Left lobe of liver (tissue), 2 donors: ENCODE measurements around the gene UGT1A6. TPM values are rescaled to one million over a fixed set of nuclear protein-coding genes. Genes with fewer than 3 reads are reported as not detected.
"Not testable (repeated sequence)": the region's sequence is repeated elsewhere in the genome, so short reads cannot be mapped to it uniquely, and the experiment has no call there.

Experiments used
- ATAC-seq: fragments of 200-7000 bp; cut with Tn5 transposase; one replicate; pipeline ENCODE4 v1.9.1; 2020; ENCODE audit warnings: mild to moderate bottlenecking, moderate library complexity
- DNase-seq: peaks from one replicate; pipeline ENCODE4 v3.0.0-alpha.2; 2020; ENCODE audit warnings: low spot score
- total RNA-seq: library from RNA; stranded (reverse); gene quantifications from one replicate; pipeline ENCODE4 v1.2.1, GENCODE V29; 2021
- donor health status: DM: no; HTN: no; CAD: no; lungs with moderate emphysema.
- donor health status: DM: no; HTN: yes; CAD: no.

The UGT1A6 gene
- total RNA-seq: 181 TPM

DNA sequence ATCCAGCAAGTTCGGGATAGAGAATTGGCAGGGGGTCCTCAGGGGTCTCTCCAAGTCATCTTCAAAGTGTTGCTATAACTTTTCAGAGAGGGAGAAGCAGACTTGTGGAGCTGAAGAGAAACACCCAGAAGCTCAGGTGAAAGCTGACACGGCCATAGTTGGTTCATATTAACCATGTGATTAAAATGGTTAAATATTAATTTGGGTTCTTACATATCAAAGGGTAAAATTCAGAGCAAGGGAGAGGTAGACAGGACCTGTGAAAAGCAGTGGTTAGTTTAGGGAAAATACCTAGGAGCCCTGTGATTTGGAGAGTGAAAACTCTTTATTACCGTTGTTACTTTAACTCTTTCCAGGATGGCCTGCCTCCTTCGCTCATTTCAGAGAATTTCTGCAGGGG, at the start of gene UGT1A6:
Gene UGT1A6 (plus strand): TSS at position 243 of the 400 bp plus-strand sequence. CDS start 115 bp downstream, at position 358.
- peak; percentile 69 for ATAC-seq
- no peak for DNase-seq

DNA sequence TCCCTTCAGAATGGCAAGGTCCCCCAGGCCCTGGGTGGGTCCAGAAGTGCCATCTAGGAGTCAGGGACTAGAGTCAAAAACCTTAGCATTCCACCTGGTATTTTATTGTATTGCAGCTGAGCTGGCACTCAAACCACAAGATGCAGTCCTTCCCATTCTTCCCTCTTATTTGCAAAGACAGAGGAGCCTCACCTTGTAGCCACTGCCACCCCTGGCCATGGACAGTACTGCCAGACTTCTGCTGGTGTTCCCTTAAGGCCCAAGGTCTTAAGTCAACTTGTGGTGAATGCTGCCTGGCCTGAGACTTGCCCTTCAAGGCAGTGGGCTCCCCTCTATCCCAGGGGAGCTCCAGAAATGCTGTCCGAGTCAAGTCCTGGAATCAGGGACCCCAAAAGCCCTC, 49.6 kb upstream of the UGT1A6 start:
- no peak for DNase-seq
- ATAC-seq: peak; percentile 78

DNA sequence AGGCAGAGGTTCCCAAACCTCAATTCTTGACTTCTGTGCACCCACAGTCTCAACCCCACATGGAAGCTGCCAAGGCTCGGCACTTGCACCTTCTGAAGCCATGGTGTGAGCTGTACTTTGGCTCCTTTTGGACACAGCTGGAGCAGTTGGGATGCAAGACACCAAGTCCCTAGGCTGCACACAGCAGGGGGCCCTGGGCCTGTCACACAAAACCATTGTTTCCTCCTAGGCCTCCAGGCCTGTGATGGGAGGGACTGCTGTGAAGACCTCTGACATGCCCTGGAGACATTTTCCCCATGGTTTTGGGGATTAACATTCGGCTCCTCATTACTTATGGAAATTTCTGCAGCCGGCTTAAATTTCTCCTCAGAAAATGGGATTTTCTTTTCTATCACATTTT, 46.7 kb upstream of the UGT1A6 start:
- not testable (repeated sequence) for DNase-seq, ATAC-seq

DNA sequence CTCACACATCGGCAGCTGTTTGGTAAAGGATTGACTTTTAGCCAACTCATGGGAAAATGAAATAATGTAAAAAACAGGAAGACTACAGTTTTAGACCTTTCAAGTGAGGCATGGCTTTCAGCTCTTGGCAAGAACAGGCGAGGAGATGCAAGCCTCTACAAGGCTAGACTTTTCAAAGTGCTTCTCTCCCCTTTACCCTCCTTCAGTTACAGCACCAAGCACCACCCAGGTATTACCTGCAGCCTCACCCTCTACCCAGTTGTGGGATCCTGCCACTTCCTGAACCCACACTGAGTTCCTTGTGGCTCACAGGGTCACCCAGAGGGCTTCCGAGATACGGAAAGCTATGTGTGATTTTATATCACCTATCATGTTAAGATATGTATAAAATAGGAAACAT, 41.7 kb upstream of the UGT1A6 start:
- ATAC-seq (no peak), DNase-seq (no peak)

DNA sequence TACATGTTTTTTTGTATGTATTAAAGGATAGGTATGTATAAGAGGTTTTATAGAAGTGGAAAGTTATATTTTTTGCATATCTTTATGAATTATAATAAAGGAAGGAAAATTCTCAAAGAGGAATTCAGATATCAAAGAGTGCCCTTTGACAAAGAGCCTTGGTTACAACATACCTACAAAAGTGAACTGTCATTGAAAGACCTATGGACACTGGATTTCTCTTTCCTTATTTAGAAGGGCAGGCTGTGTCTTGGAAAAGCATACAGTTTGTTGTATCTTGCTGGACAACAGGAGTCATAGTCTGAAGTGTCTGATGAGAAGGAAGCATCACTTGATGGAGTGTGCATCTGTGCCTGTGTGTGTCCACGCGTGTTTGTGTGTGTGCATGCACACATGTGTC, 41.3 kb upstream of the UGT1A6 start:
- ATAC-seq: no peak

DNA sequence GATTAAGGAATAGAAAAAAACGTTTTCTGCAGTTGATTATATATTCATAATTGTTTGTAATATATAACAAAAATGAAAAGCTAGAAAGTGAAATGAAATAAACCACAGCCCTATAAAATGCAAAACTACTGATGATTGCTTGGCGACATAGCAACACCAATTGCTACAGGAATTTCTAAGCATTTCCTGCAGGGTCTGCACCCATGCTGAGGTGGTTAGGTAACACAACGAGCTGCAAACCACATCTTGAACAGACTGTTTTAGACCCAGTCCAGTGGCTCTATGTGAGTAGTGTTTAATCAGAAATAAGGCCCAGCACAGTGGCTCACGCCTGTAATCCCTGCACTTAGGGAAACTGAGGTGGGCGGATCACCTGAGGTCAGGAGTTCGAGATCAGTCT, 38.2 kb upstream of the UGT1A6 start:
- ATAC-seq: no peak
- DNase-seq: no peak

More for the DNA sequence above, 41.3 kb upstream of the UGT1A6 start:
- DNase-seq: no peak

DNA sequence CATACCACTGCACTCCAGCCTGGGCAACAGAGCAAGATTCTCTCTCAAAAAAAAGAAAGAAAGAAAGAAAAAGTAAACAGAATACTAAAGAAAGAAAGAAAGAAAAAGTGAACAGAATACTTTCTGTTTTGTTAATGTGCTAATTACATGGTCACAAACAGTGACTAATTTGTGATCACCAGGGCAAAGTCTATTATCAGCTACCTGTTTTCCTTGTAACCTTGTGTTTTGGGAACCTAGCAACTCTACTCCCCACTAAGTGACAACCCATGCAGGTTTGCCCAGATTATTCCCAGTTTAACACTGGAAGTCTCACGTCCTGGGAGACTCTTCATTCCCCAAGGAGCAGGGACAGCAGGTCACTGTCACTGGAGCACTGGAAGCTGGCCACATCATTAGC, 37.6 kb upstream of the UGT1A6 start:
- DNase-seq (no peak), ATAC-seq (no peak)

DNA sequence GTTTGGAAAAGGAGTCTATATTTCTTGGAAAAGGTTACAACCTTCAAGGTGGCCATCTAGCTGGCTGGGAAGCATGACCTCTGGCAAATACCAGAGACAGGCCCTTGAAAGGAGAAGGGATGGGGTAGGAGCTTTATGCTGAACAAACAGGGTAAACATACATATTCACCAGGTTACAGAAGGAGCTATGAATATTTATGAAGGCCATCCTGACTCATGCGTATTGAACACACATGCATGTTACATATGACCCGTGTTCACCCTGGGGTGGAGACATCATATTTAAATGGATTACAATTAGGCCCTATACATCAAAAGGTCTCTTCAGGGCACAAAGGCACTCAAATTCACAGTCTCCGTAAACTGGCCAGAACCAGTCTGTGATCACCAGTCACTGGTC, 36.7 kb upstream of the UGT1A6 start:
- not testable (repeated sequence) for ATAC-seq, DNase-seq

DNA sequence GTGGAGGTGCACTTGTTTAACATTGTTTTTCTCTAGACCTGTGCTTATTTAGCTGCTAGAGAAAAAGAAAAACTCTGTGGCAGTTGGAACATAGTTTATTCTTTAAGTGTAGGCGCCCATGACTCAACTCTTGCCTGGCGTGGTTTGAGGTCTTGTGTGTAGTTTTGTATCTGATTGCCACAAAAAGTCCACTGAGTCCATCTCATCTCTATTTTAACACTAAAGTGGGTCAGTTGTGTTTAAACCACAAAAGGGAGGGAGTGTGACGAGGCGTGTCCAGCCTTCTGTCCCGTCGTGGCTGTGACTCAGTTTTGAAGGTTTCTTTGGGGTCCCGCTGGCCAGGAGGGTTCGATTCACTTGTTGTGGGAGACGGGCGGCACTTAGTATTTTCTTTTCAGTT, 36.2 kb upstream of the UGT1A6 start:
- DNase-seq (no peak), ATAC-seq (no peak)

DNA sequence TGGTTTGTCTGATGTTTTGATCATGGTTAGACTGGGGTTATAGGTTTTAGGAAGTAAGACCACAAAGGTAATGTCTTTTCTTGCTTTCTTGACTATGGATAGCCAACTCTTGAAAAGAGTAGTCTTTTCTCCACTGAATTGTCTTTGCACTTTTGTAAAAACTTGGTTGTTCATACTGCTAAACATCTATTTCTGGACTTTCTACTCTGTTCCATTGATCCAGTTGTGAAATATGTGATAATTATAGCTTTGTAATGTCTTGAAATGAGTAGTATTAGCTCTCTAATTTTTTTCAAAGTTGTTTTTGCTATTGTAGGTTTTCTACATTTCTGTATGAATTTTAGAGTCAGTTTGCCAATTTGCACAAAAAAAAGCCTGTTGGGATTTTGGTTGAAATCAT, 34.1 kb upstream of the UGT1A6 start:
- ATAC-seq (peak; percentile 79), DNase-seq (no peak)

DNA sequence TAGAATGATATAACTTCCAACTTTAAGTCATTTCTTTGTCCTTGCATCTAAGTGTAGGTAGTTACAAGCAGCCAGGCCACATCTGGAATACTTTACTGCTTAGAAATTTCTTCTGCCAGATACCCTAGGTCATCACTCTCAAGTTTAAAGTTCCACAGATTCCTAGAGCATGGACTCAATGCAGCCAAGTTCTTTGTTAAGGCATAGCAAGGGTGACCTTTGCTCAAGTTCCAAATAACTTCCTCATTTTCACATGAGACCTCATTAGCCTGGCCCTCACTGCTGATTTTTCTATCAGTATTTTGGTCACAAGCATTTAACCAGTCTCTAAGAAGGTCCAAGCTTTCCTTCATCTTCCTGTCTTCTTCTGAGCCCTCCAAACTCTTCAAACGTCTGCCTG, 28.8 kb upstream of the UGT1A6 start:
- ATAC-seq: no peak
- no peak for DNase-seq

DNA sequence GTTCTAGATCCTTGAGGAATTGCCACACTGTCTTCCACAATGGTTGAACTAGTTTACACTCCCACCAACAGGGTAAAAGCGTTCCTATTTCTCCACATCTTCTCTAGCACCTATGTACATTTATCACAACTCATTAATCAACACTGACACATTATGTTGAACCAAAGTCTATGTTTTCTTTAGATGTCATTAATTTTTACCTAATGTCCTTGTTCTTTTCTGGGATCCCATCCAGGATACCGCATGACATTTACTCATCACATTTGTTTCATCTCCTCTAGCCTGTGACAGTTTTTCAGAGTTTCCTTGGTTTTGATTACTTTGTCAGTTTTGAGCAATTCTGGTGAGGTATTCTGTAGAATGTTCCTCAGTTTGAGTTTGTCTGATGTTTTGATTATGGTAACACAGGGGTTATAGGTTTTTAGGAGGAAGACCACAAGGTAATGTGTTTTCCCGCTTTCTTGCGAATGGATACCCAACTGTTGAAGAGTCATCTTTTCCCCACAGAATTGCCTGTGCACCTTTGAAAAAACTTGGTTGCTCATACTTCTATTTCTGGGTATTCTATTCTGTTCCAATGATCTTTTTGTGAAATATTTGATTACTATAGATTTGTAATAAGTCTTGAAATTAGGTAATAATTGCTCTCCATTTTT, 24.0 kb upstream of the UGT1A6 start:
- ATAC-seq (peak; percentile 39), DNase-seq (no peak)

DNA sequence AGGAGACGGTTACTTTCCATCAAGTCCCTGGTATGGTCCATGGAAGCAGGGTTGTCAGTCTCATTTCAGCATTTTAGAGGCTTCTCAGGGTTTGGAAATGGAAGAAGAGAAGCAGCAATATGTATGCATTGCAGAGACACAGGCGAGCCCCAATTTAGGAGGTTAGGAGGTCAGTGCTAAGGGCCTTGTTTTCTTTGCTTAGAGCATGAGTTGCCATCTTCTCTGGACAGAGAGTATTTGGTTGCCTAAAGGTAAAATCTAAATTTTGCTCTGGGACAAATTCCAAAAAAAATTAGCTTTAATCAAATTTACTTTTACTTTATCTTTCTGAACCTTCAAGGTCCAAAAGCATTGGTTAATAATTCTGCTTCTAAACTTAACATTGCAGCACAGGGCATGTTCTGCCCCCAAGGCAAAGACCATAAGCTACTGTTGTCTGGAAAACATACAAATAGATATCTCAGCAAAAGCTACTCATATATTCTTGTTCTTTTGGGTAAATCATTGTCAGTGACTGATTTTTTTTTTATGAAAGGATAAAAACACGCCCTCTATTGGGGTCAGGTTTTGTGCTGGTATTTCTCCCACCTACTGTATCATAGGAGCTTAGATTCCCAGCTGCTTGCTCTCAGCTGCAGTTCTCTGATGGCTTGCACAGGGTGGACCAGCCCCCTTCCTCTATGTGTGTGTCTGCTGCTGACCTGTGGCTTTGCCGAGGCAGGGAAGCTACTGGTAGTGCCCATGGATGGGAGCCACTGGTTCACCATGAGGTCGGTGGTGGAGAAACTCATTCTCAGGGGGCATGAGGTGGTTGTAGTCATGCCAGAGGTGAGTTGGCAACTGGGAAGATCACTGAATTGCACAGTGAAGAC, 21.2 kb upstream of the UGT1A6 start, which contains the start of gene UGT1A9:
Gene UGT1A9 (plus strand): TSS at position 609 of the 872 bp plus-strand sequence. CDS start 37 bp downstream, at position 646.
- DNase-seq (peak; percentile 78), ATAC-seq (peak; percentile 79)

DNA sequence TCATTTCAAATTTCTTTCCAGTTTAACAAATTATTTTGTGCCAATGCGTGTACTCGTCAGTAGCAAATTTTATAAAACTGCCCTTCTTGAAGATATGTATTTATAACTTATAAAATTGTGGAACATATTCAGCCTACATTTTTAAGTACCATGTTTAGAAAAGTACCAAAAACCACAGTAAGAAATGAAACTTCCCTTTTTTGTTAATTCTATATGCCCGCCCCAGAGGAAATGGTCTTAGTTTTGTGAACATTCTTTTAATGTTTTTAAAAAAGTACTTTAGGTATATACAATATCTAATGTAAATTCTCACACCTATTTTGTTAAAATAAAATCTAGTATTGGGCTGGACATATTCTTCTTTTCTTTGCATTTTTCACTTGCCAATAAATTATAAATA, 19.8 kb upstream of the UGT1A6 start:
- DNase-seq (no peak), ATAC-seq (no peak)

DNA sequence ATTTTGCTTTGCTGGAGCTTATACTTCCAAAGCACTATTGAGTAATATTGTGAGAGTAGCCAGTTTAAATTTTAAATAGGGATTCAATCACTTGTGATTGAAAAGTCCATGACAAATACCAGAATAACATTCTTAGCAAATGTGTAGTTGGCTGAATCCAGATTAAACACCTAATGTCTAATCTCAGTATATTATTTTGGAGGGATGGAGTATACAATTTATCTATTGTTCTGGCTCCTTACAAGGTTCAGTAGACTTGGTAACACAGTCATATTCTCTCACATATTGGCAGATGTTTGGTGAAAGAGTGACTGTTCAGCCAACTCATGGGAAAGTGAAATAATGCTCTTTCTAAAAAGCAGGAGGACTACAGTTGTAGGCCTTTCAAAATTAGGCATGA, 18.8 kb upstream of the UGT1A6 start:
- ATAC-seq: peak; percentile 22

DNA sequence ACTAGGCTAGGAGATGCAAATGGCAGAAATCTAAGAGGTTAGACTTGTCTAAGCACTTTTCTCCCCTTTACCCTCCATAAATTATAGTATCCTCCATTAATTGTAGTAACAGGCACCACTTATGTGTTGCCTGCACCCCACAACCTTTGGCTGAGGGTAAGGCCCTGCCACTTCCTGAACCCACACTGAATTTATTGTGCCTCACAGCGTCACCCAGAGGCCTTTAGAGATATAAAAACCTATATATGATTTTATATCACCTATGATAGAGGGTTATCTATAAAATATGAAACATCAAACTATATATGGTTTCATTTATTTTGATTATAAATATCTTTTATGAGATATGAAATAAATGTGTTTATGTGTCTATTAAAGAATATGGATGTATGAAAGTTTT, 18.4 kb upstream of the UGT1A6 start:
- ATAC-seq: no peak
- DNase-seq: no peak

More for the DNA sequence above, 18.8 kb upstream of the UGT1A6 start:
- no peak for DNase-seq

DNA sequence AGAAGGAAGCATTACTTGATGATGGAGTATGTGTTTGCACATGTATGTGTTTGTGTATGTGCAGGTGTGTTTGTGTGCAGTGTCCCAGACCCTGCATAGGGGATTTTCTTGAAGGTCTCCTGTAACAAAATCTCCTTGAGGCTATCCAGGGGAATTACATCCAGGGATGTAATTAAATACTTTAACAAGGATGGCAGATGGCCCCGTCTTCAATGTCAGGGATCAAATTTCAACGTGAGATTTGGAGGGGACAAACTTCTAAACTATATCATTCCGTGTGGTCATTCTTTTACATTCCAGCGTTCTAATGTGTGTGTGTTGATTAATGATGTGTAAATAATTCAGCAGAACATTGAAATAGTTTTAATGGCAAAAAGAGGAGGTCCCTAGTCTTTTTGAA, 17.7 kb upstream of the UGT1A6 start:
- ATAC-seq: no peak
- DNase-seq: no peak

DNA sequence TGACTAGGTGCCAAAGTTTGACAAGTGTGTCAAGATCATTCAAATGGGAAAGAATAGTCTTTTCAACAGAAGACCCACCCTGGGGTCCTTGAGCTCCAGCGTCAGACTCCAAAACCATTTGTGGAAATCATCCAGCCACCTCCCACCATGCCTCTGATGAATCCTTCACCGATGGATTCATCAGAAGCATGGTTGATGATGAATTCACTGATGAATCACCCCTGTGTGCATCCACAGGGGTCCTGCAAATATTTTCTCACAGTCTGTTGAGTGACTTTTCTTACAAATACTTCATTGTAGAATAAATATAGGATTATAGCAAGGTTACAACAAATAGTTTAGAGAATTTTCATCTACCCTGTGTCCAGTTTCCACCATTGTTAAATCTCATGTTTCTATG, 16.6 kb upstream of the UGT1A6 start:
- ATAC-seq: no peak
- no peak for DNase-seq

DNA sequence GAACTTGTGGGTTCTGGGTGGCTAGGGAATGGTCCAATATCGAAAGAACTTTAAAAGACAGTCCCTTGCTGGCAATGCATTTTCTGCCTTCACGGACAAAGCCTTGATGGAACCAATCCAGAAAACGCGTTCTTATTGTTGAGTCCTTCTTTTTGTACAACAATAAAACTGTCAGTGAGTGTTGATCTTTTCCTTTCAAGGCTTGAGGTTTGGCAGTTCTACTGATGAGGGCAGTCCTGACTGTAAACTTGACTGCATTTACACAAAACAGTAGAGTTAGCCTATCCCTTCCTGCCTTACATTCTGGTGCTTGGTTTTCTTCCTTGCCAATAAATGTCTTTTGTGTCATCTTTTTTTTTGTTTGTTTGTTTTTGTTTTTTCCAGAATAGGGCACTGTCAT, 13.5 kb upstream of the UGT1A6 start:
- ATAC-seq: no peak
- no peak for DNase-seq

DNA sequence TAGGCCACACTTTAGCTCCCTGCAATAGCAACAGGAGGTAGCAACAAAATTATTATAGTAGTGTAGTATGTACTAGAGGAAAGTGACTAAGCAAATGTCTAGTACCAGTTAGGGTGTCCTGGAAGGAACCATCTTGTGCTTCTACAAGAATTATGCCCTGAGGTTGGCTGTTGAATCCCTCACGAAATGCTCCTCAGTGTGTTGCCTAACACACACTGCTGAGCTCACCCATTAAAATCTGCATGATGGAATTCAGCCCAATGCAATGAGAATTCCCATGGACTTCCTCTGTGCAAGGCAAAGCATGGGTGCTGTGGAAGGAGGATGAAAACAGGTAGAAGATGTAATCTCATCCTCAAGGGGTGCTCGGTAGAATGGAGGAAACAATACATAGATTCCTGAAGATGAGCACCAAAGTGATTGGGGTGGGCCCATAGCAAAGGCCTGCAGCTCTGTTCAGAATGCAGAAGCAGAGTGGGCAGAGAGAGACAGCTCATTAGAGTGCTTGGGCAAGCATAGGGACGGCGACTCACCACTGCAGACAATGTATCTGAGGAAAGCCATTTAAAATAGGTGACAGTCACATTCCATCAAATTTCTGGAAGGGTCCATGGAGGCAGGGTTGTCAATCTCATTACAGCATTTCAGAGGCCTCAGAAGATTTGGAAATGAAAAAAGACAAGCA, 12.2 kb upstream of the UGT1A6 start:
- DNase-seq (no peak), ATAC-seq (peak; percentile 41)

DNA sequence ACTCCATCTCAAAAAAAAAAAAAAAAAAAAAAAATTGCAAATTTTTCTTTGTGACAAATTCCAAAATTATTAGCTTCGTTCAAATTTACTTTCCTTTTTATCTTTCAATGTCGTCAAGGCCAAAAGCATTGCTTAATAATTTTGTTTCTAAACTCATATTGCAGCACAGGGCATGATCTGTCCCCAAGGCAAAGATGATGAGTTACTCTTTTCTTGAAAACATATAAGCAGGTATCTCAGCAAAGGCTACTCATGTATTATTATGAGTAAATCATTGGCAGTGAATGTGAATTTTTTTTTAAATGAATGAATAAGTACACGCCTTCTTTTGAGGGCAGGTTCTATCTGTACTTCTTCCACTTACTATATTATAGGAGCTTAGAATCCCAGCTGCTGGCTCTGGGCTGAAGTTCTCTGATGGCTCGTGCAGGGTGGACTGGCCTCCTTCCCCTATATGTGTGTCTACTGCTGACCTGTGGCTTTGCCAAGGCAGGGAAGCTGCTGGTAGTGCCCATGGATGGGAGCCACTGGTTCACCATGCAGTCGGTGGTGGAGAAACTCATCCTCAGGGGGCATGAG, 11.1 kb upstream of the UGT1A6 start, which contains the start of gene UGT1A7:
Gene UGT1A7 (plus strand): TSS at position 381 of the 579 bp plus-strand sequence. CDS start 37 bp downstream, at position 418.
- no peak for DNase-seq

More for the DNA sequence above, 11.1 kb upstream of the UGT1A6 start, which contains the start of gene UGT1A7:
- peak; percentile 50 for ATAC-seq
